SJSA1 (cell line): Measurements from ENCODE around the gene HCN1. TPM values are rescaled to one million over a fixed set of nuclear protein-coding genes. Genes with fewer than 3 reads are reported as not detected.
"Not testable (repeated sequence)": the region's sequence is repeated elsewhere in the genome, so short reads cannot be mapped to it uniquely, and the experiment has no call there.

Source experiments
- DNase-seq, 2 experiments: peaks; one replicate each; pipeline ENCODE4 v3.0.0-alpha.2; 2015 to 2020; ENCODE audit warnings: low spot score in 2 of 2, low read depth in 1 of 2
- H3K27ac ChIP-seq: fragments of 250-450 bp; sonication (Bioruptor Pico); 2 replicates; pipeline ENCODE4 v1.5.1; 2020; ENCODE audit warnings: mild to moderate bottlenecking, moderate library complexity
- H3K27me3 ChIP-seq: fragments of 250-450 bp; sonication (Bioruptor Pico); replicated peaks from 2 replicates; pipeline ENCODE4 v1.5.1; 2020; ENCODE audit warnings: mild to moderate bottlenecking, moderate library complexity
- H3K36me3 ChIP-seq: fragments of 250-450 bp; sonication (Bioruptor Pico); 2 replicates; pipeline ENCODE4 v1.5.1; 2020; ENCODE audit warnings: mild to moderate bottlenecking
- H3K4me1 ChIP-seq: fragments of 250-450 bp; sonication (Bioruptor Pico); replicated peaks from 2 replicates; pipeline ENCODE4 v1.6.1; 2021; ENCODE audit warnings: mild to moderate bottlenecking
- H3K4me3 ChIP-seq: fragments of 250-450 bp; sonication (Bioruptor Pico); 2 replicates; pipeline ENCODE4 v1.5.1; 2020; ENCODE audit warnings: mild to moderate bottlenecking
- H3K9me3 ChIP-seq: fragments of 250-450 bp; sonication (Bioruptor Pico); replicated peaks from 2 replicates; pipeline ENCODE4 v1.5.1; 2020; ENCODE audit warnings: mild to moderate bottlenecking
- total RNA-seq: library from RNA; depleted of rRNA; stranded (reverse); fragments of >200 nt; shearing (Covaris generic); gene quantifications from 2 replicates; pipeline ENCODE4 v1.2.3, GENCODE V29; 2014

HCN1 gene
- total RNA-seq, 1 experiment from 2014 or later: not detected

GRCh38 chr5:45382583-45382982 lies 313.6 kb downstream of the HCN1 start:
- no peak overlapping the region for H3K4me3 ChIP-seq
- no peaks in the 10 kb centered on the region for H3K27me3 ChIP-seq
- no peak for DNase-seq
- no peaks in the 10 kb centered on the region for H3K4me1 ChIP-seq
- no peak overlapping the region for H3K27ac ChIP-seq
- peaks cover under 1% of the 10 kb centered on the region; the same call in 1 of the 2 replicates for H3K9me3 ChIP-seq
- no peaks in the 10 kb centered on the region for H3K36me3 ChIP-seq

GRCh38 chr5:45376417-45376816 lies 319.8 kb downstream of the HCN1 start:
- no peak for DNase-seq
- H3K27ac ChIP-seq: no peak overlapping the region
- H3K27me3 ChIP-seq: no peaks in the 10 kb centered on the region

GRCh38 chr5:45372629-45373028 lies 323.6 kb downstream of the HCN1 start:
- no peaks in the 10 kb centered on the region for H3K27me3 ChIP-seq
- no peaks in the 10 kb centered on the region for H3K4me1 ChIP-seq
- H3K27ac ChIP-seq: no peak overlapping the region
- DNase-seq: no peak
- no peak overlapping the region for H3K4me3 ChIP-seq
- no peaks in the 10 kb centered on the region for H3K36me3 ChIP-seq
- peaks cover 4% of the 10 kb centered on the region; the same call in 1 of the 2 replicates for H3K9me3 ChIP-seq

More at GRCh38 chr5:45376417-45376816, 319.8 kb downstream of the HCN1 start:
- Histone ChIP-seq H3K4me3 (no peak overlapping the region), H3K4me1 (no peaks in the 10 kb centered on the region), H3K36me3 (no peaks in the 10 kb centered on the region), H3K9me3 (peaks cover 3% of the 10 kb centered on the region; the same call in 1 of the 2 replicates)

GRCh38 chr5:45371423-45371822 lies 324.8 kb downstream of the HCN1 start:
- H3K36me3 ChIP-seq, H3K27ac ChIP-seq, H3K9me3 ChIP-seq, H3K4me1 ChIP-seq, DNase-seq, H3K4me3 ChIP-seq, H3K27me3 ChIP-seq: not testable (repeated sequence)

- 0 out of 2 replicates have a peak, but pooled peaks cover 3% of the 10 kb centered on the region for H3K9me3 ChIP-seq
- no peaks in the 10 kb centered on the region for H3K27me3 ChIP-seq
- H3K27ac ChIP-seq: no peak overlapping the region
- H3K4me1 ChIP-seq: no peaks in the 10 kb centered on the region
- H3K4me3 ChIP-seq: no peak overlapping the region
- no peak for DNase-seq
- no peaks in the 10 kb centered on the region for H3K36me3 ChIP-seq
Measured at GRCh38 chr5:45355189-45355992, 340.8 kb downstream of the HCN1 start.

GRCh38 chr5:45336464-45336863 lies 359.7 kb downstream of the HCN1 start:
- Histone ChIP-seq H3K4me3 (no peak overlapping the region), H3K9me3 (no peaks in the 10 kb centered on the region), H3K27ac (no peak overlapping the region)

GRCh38 chr5:45335978-45336377 lies 360.2 kb downstream of the HCN1 start:
- Histone ChIP-seq H3K4me3 (no peak overlapping the region), H3K36me3 (no peaks in the 10 kb centered on the region), H3K9me3 (no peaks in the 10 kb centered on the region), H3K27ac (no peak overlapping the region), H3K27me3 (no peaks in the 10 kb centered on the region), H3K4me1 (no peaks in the 10 kb centered on the region)
- no peak for DNase-seq

More at GRCh38 chr5:45336464-45336863, 359.7 kb downstream of the HCN1 start:
- H3K4me1 ChIP-seq: no peaks in the 10 kb centered on the region
- DNase-seq: no peak
- H3K27me3 ChIP-seq: no peaks in the 10 kb centered on the region
- H3K36me3 ChIP-seq: no peaks in the 10 kb centered on the region

- Histone ChIP-seq H3K4me1 (no peaks in the 10 kb centered on the region), H3K36me3 (no peaks in the 10 kb centered on the region)
Measured at GRCh38 chr5:45335346-45335745, 360.8 kb downstream of the HCN1 start.

GRCh38 chr5:45334939-45335338 lies 361.2 kb downstream of the HCN1 start:
- Histone ChIP-seq H3K27ac (no peak overlapping the region), H3K4me3 (no peak overlapping the region), H3K36me3 (no peaks in the 10 kb centered on the region), H3K9me3 (no peaks in the 10 kb centered on the region), H3K4me1 (no peaks in the 10 kb centered on the region), H3K27me3 (no peaks in the 10 kb centered on the region)
- no peak for DNase-seq

More at GRCh38 chr5:45335346-45335745, 360.8 kb downstream of the HCN1 start:
- no peak overlapping the region for H3K27ac ChIP-seq
- no peaks in the 10 kb centered on the region for H3K9me3 ChIP-seq
- DNase-seq: no peak
- H3K4me3 ChIP-seq: no peak overlapping the region
- no peaks in the 10 kb centered on the region for H3K27me3 ChIP-seq

GRCh38 chr5:45312627-45313026 lies 383.6 kb downstream of the HCN1 start:
- not testable (repeated sequence) for H3K27ac ChIP-seq, H3K27me3 ChIP-seq

GRCh38 chr5:45295231-45295630 lies 400.9 kb downstream of the HCN1 start:
- H3K4me3 ChIP-seq: no peak overlapping the region
- H3K36me3 ChIP-seq: no peaks in the 10 kb centered on the region
- DNase-seq: no peak
- no peaks in the 10 kb centered on the region for H3K9me3 ChIP-seq
- no peaks in the 10 kb centered on the region for H3K4me1 ChIP-seq
- no peaks in the 10 kb centered on the region for H3K27me3 ChIP-seq
- H3K27ac ChIP-seq: no peak overlapping the region

More at GRCh38 chr5:45312627-45313026, 383.6 kb downstream of the HCN1 start:
- not testable (repeated sequence) for H3K4me1 ChIP-seq, DNase-seq, H3K9me3 ChIP-seq, H3K36me3 ChIP-seq, H3K4me3 ChIP-seq

- no peak for DNase-seq
- H3K4me3 ChIP-seq: no peak overlapping the region
- H3K27ac ChIP-seq: no peak overlapping the region
- no peaks in the 10 kb centered on the region for H3K36me3 ChIP-seq
- no peaks in the 10 kb centered on the region for H3K4me1 ChIP-seq
- H3K27me3 ChIP-seq: no peaks in the 10 kb centered on the region
- no peaks in the 10 kb centered on the region for H3K9me3 ChIP-seq
Measured at GRCh38 chr5:45288746-45289145, 407.4 kb downstream of the HCN1 start.

GRCh38 chr5:45284436-45284835 lies 411.7 kb downstream of the HCN1 start:
- no peaks in the 10 kb centered on the region for H3K36me3 ChIP-seq
- H3K4me3 ChIP-seq: no peak overlapping the region
- no peaks in the 10 kb centered on the region for H3K9me3 ChIP-seq
- no peaks in the 10 kb centered on the region for H3K27me3 ChIP-seq
- no peaks in the 10 kb centered on the region for H3K4me1 ChIP-seq
- DNase-seq: no peak
- H3K27ac ChIP-seq: no peak overlapping the region

- Histone ChIP-seq H3K27ac (no peak overlapping the region), H3K4me3 (no peak overlapping the region), H3K9me3 (no peaks in the 10 kb centered on the region), H3K27me3 (no peaks in the 10 kb centered on the region), H3K36me3 (no peaks in the 10 kb centered on the region), H3K4me1 (no peaks in the 10 kb centered on the region)
- no peak for DNase-seq
Measured at GRCh38 chr5:45281081-45281480, 415.1 kb downstream of the HCN1 start.
